H9 (cell line): ENCODE results near the gene GPC6. TPM values are rescaled to one million over a fixed set of nuclear protein-coding genes. Genes with fewer than 3 reads are reported as not detected.

Experiments used
- DNase-seq: peaks from one replicate; pipeline ENCODE4 v3.0.0-alpha.2; 2017
- H2AFZ ChIP-seq: one replicate; pipeline ENCODE4 v1.6.1; 2013; ENCODE audit warnings: mild to moderate bottlenecking, low read length, control low read depth, moderate library complexity
- H2AK5ac ChIP-seq: 2 replicates; pipeline ENCODE4 v1.6.1; 2013; ENCODE audit warnings: low read length, control low read depth, mixed read lengths; ENCODE audit not compliant: insufficient read length
- H2BK120ac ChIP-seq: one replicate; pipeline ENCODE4 v1.6.1; 2013; ENCODE audit warnings: low read depth, mild to moderate bottlenecking, low read length, control low read depth, inconsistent platforms; ENCODE audit not compliant: poor library complexity, severe bottlenecking
- H2BK12ac ChIP-seq: 2 replicates; pipeline ENCODE4 v1.6.1; 2013; ENCODE audit warnings: low read length, control low read depth, mixed read lengths, low read depth; ENCODE audit not compliant: insufficient read length
- H2BK15ac ChIP-seq: 2 replicates; pipeline ENCODE4 v1.6.1; 2013; ENCODE audit warnings: low read depth, low read length, control low read depth
- H2BK20ac ChIP-seq: one replicate; pipeline ENCODE4 v1.6.1; 2013; ENCODE audit warnings: low read depth, mild to moderate bottlenecking, low read length, control low read depth, inconsistent platforms; ENCODE audit not compliant: poor library complexity, severe bottlenecking
- H2BK5ac ChIP-seq: 2 replicates; pipeline ENCODE4 v1.6.1; 2013; ENCODE audit warnings: low read length, control low read depth, mixed read lengths; ENCODE audit not compliant: insufficient read length
- H3K14ac ChIP-seq: 2 replicates; pipeline ENCODE4 v1.6.1; 2013; ENCODE audit warnings: low read length, control low read depth; ENCODE audit not compliant: insufficient read depth
- H3K18ac ChIP-seq: 2 replicates; pipeline ENCODE4 v1.6.1; 2013; ENCODE audit warnings: low read depth, mild to moderate bottlenecking, mixed read lengths, low read length, control low read depth; ENCODE audit not compliant: insufficient read length
- H3K23ac ChIP-seq: 2 replicates; pipeline ENCODE4 v1.6.1; 2013; ENCODE audit warnings: low read length, control low read depth, mixed read lengths, low read depth; ENCODE audit not compliant: insufficient read length
- H3K23me2 ChIP-seq: 2 replicates; pipeline ENCODE4 v1.6.1; 2013; ENCODE audit warnings: low read depth, mild to moderate bottlenecking, mixed read lengths, low read length, control low read depth; ENCODE audit not compliant: insufficient read length, poor library complexity, severe bottlenecking
- H3K27ac ChIP-seq: 2 replicates; pipeline ENCODE4 v1.5.1; 2013; ENCODE audit warnings: low read length, control low read depth, mixed read lengths, low read depth; ENCODE audit not compliant: insufficient read length
- H3K27me3 ChIP-seq: 2 replicates; pipeline ENCODE4 v1.6.1; 2013; ENCODE audit warnings: low read length, control low read depth, inconsistent platforms; ENCODE audit not compliant: insufficient read depth
- H3K4ac ChIP-seq: 2 replicates; pipeline ENCODE4 v1.6.1; 2013; ENCODE audit warnings: low read depth, mild to moderate bottlenecking, control low read depth, inconsistent platforms, low read length, moderate library complexity
- H3K4me1 ChIP-seq: 2 replicates; pipeline ENCODE4 v1.6.1; 2013; ENCODE audit warnings: low read length, control low read depth, inconsistent platforms; ENCODE audit not compliant: insufficient read depth
- H3K4me2 ChIP-seq: 2 replicates; pipeline ENCODE4 v1.6.1; 2013; ENCODE audit warnings: low read length, control low read depth, mixed read lengths; ENCODE audit not compliant: insufficient read length, insufficient read depth
- H3K56ac ChIP-seq: 2 replicates; pipeline ENCODE4 v1.6.1; 2013; ENCODE audit warnings: low read depth, mild to moderate bottlenecking, mixed read lengths, low read length, control low read depth; ENCODE audit not compliant: insufficient read length
- H3K79me1 ChIP-seq: 2 replicates; pipeline ENCODE4 v1.6.1; 2013; ENCODE audit warnings: low read depth, mild to moderate bottlenecking, moderate library complexity, low read length, control low read depth, inconsistent platforms; ENCODE audit not compliant: insufficient read depth, poor library complexity, severe bottlenecking
- H3K79me2 ChIP-seq: 2 replicates; pipeline ENCODE4 v1.6.1; 2013; ENCODE audit warnings: low read length, control low read depth, inconsistent platforms; ENCODE audit not compliant: insufficient read depth
- H3K9ac ChIP-seq: 2 replicates; pipeline ENCODE4 v1.6.1; 2013; ENCODE audit warnings: low read length, control low read depth, mixed read lengths; ENCODE audit not compliant: insufficient read length; ENCODE audit errors: extremely low read depth
- H3K9me3 ChIP-seq: one replicate; pipeline ENCODE4 v1.6.1; 2013; ENCODE audit warnings: low read depth, low read length, inconsistent platforms; ENCODE audit not compliant: control insufficient read depth
- H3T11ph ChIP-seq: one replicate; pipeline ENCODE4 v1.6.1; 2013; ENCODE audit warnings: mild to moderate bottlenecking, low read length, control low read depth, inconsistent platforms
- H4K20me1 ChIP-seq: one replicate; pipeline ENCODE4 v1.6.1; 2013; ENCODE audit not compliant: control insufficient read depth, insufficient read length, insufficient read depth
- H4K5ac ChIP-seq: 2 replicates; pipeline ENCODE4 v1.6.1; 2013; ENCODE audit warnings: low read depth, mild to moderate bottlenecking, mixed read lengths, low read length, control low read depth; ENCODE audit not compliant: insufficient read length
- H4K8ac ChIP-seq: replicated peaks from 2 replicates; pipeline ENCODE4 v1.6.1; 2013; ENCODE audit warnings: low read length, control low read depth, mixed read lengths, low read depth; ENCODE audit not compliant: insufficient read length
- H4K91ac ChIP-seq: 2 replicates; pipeline ENCODE4 v1.6.1; 2013; ENCODE audit warnings: low read depth, mild to moderate bottlenecking, moderate library complexity, mixed read lengths, low read length, control low read depth; ENCODE audit not compliant: insufficient read length
- H3K27ac Mint-ChIP-seq, 3 experiments: 2 replicates in 2 of 3; 3 replicates in 1 of 3; pipeline ENCODE4 v1.8.0; 2020 to 2021; ENCODE audit warnings: mixed read lengths in 3 of 3, mild to moderate bottlenecking in 1 of 3, moderate library complexity in 1 of 3
- H3K27me3 Mint-ChIP-seq: 2 replicates; pipeline ENCODE4 v1.8.0; 2021; ENCODE audit warnings: low read depth, mild to moderate bottlenecking, moderate library complexity, mixed read lengths
- H3K36me3 Mint-ChIP-seq, 3 experiments: 2 replicates in 2 of 3; 3 replicates in 1 of 3; pipeline ENCODE4 v1.8.0; 2020 to 2021; ENCODE audit warnings: low read depth in 3 of 3, mixed read lengths in 3 of 3; ENCODE audit not compliant: insufficient read depth in 1 of 3
- H3K4me1 Mint-ChIP-seq, 2 experiments: 2 replicates each; pipeline ENCODE4 v1.8.0; 2020; ENCODE audit warnings: mixed read lengths in 2 of 2
- H3K4me3 Mint-ChIP-seq, 2 experiments: 2 replicates in 1 of 2; 3 replicates in 1 of 2; pipeline ENCODE4 v1.8.0; 2020 to 2021; ENCODE audit warnings: mild to moderate bottlenecking in 2 of 2, mixed read lengths in 2 of 2, moderate library complexity in 1 of 2
- H3K9me3 Mint-ChIP-seq, 2 experiments: 2 replicates in 1 of 2; 3 replicates in 1 of 2; pipeline ENCODE4 v1.8.0; 2020; ENCODE audit warnings: mild to moderate bottlenecking in 2 of 2, mixed read lengths in 2 of 2, moderate library complexity in 1 of 2
- CTCF ChIP-seq: fragments of 200-600 bp; sonication (generic); conservative IDR thresholded peaks from 3 replicates; pipeline ENCODE4 v1.8.0; 2021; ENCODE audit warnings: antibody characterized with exemption, mild to moderate bottlenecking
- total RNA-seq: library from RNA; stranded (reverse); gene quantifications from 2 replicates; pipeline ENCODE4 v1.2.1, GENCODE V29; 2021

GPC6 gene
- total RNA-seq, 1 experiment from 2014 or later = 15.6 TPM

GRCh38 chr13:94280845-94281244 is 1054.2 kb downstream of the GPC6 start:
- peaks cover 5 to 18% of the 10 kb centered on the region in 2 experiments; a peak in 3 of 5 replicates for H3K9me3 Mint-ChIP-seq
- H4K91ac ChIP-seq = no peak overlapping the region
- no peak overlapping the region for H2BK120ac ChIP-seq
- no peak overlapping the region for H3K4me3 Mint-ChIP-seq
- no peak overlapping the region for H3K56ac ChIP-seq
- no peaks in the 10 kb centered on the region for H3K79me1 ChIP-seq
- H3K14ac ChIP-seq = no peak overlapping the region
- H3K4ac ChIP-seq = no peak overlapping the region
- peaks cover 3% of the 10 kb centered on the region; the same call in 1 of the 2 replicates for H3K27me3 Mint-ChIP-seq
- H3K23ac ChIP-seq = no peak overlapping the region
- no peaks in the 10 kb centered on the region for H3K9me3 ChIP-seq
- H3K36me3 Mint-ChIP-seq = no peaks in the 10 kb centered on the region; a peak in 1 of 7 replicates
- no peak for DNase-seq
- no peak overlapping the region for H3T11ph ChIP-seq
- H4K20me1 ChIP-seq = no peaks in the 10 kb centered on the region
- H3K9ac ChIP-seq = no peak overlapping the region
- no peaks in the 10 kb centered on the region for H3K4me1 ChIP-seq
- H4K5ac ChIP-seq = no peak overlapping the region
- H3K18ac ChIP-seq = no peak overlapping the region
- no peak overlapping the region for H3K27ac Mint-ChIP-seq
- no peak overlapping the region for H2BK12ac ChIP-seq
- no peak overlapping the region for H2BK5ac ChIP-seq
- no peaks in the 10 kb centered on the region for H3K79me2 ChIP-seq
- H2BK15ac ChIP-seq = no peak overlapping the region
- H3K4me2 ChIP-seq = no peak overlapping the region
- no peak overlapping the region for H2BK20ac ChIP-seq
- H2AFZ ChIP-seq = no peak overlapping the region
- H3K23me2 ChIP-seq = no peaks in the 10 kb centered on the region
- no peak overlapping the region for H2AK5ac ChIP-seq
- H3K27me3 ChIP-seq = no peaks in the 10 kb centered on the region
- H3K27ac ChIP-seq = no peak overlapping the region
- no peak for TF ChIP-seq CTCF
- no peak overlapping the region for H4K8ac ChIP-seq
- H3K4me1 Mint-ChIP-seq = no peaks in the 10 kb centered on the region
